Tibial artery (tissue), 4 donors: ENCODE results near the gene CBX2.

Experiments used
- DNase-seq, 2 donors: peaks; one replicate each; pipeline ENCODE4 v3.0.0-alpha.2; 2019
- H3K27ac ChIP-seq, 2 donors: fragments of 200-600 bp; sonication (generic) in 1 of 2; 1 replicate in 1 of 2; 2 replicates in 1 of 2; pipeline ENCODE4 v1.5.1; 2018 to 2019; ENCODE audit warnings: mild to moderate bottlenecking in 1 of 2
- H3K27me3 ChIP-seq, 2 donors: fragments of 200-600 bp; sonication (generic) in 1 of 2; one replicate each; pipeline versions ENCODE4 v1.5.1 to v1.6.0; 2016 to 2019
- H3K36me3 ChIP-seq, 3 donors: fragments of 200-600 bp; sonication (generic) in 2 of 3; one replicate each; pipeline ENCODE4 v1.5.1; 2016 to 2019; ENCODE audit warnings: mild to moderate bottlenecking in 2 of 3
- H3K4me1 ChIP-seq, 4 donors: fragments of 200-600 bp; sonication (generic) in 2 of 4; 1 replicate in 3 of 4; 2 replicates in 1 of 4; pipeline ENCODE4 v1.5.1; 2016 to 2019
- H3K4me3 ChIP-seq, 2 donors: fragments of 200-600 bp; sonication (generic) in 1 of 2; 1 replicate in 1 of 2; 2 replicates in 1 of 2; pipeline ENCODE4 v1.5.1; 2018 to 2019; ENCODE audit warnings: mild to moderate bottlenecking in 2 of 2
- H3K9me3 ChIP-seq, 3 donors: fragments of 200-600 bp; sonication (generic) in 1 of 3; one replicate each; pipeline ENCODE4 v1.5.1; 2016 to 2019
- CTCF ChIP-seq, 2 experiments: fragments of 200-600 bp in 1 of 2; fragments of 450-650 bp in 1 of 2; IDR thresholded peaks; one replicate each; pipeline ENCODE4 v1.5.1; 2017 to 2019; ENCODE audit warnings: antibody characterized with exemption in 2 of 2, mild to moderate bottlenecking in 1 of 2, moderate library complexity in 1 of 2
- intact Hi-C: fragments of 100-400 bp; cut with DNase I; formaldehyde crosslinking; loops from one replicate; pipeline ENCODE4 v1.15.0; 2023; ENCODE audit warnings: low total_unique reads

The CBX2 gene

GRCh38 chr17:79804856-79805696 lies 27.1 kb downstream of the CBX2 start:
- Histone ChIP-seq H3K27ac (no peak overlapping the region), H3K9me3 (no peaks in the 10 kb centered on the region), H3K4me1 (peaks cover 0 to 46% (median 18%) of the 10 kb centered on the region in 4 donors), H3K36me3 (no peaks in the 10 kb centered on the region), H3K27me3 (peaks cover 27 to 100% of the 10 kb centered on the region in 2 donors), H3K4me3 (no peak overlapping the region)
- DNase-seq: no peak
- intact Hi-C loops: no loop called here
- no peak for TF ChIP-seq CTCF (IDR thresholded peaks at IDR 0.05)

- peaks cover 25 to 100% of the 10 kb centered on the region in 2 donors for H3K27me3 ChIP-seq
- no peak for DNase-seq
- H3K4me3 ChIP-seq: no peak overlapping the region
- H3K36me3 ChIP-seq: no peaks in the 10 kb centered on the region
- TF ChIP-seq CTCF (IDR thresholded peaks at IDR 0.05): no peak
- H3K4me1 ChIP-seq: peaks cover 0 to 49% (median 20%) of the 10 kb centered on the region in 4 donors
- H3K27ac ChIP-seq: no peak overlapping the region
- H3K9me3 ChIP-seq: no peaks in the 10 kb centered on the region
- intact Hi-C loops: no loop called here
Observed at GRCh38 chr17:79806446-79806760, 28.5 kb downstream of the CBX2 start.

- TF ChIP-seq CTCF (IDR thresholded peaks at IDR 0.05): no peak
- H3K27me3 ChIP-seq: peaks cover 25 to 100% of the 10 kb centered on the region in 2 donors
Observed at GRCh38 chr17:79806863-79807720, 29.1 kb downstream of the CBX2 start.

GRCh38 chr17:79808763-79809529 lies 31.0 kb downstream of the CBX2 start:
- intact Hi-C loops: no loop called here
- Histone ChIP-seq H3K4me3 (no peak overlapping the region), H3K9me3 (no peaks in the 10 kb centered on the region), H3K4me1 (peaks cover 0 to 51% (median 38%) of the 10 kb centered on the region in 4 donors), H3K36me3 (no peaks in the 10 kb centered on the region), H3K27me3 (peaks cover 16 to 98% of the 10 kb centered on the region in 2 donors), H3K27ac (no peak overlapping the region)
- no peak for DNase-seq
- TF ChIP-seq CTCF (IDR thresholded peaks at IDR 0.05): no peak

More at GRCh38 chr17:79806863-79807720, 29.1 kb downstream of the CBX2 start:
- H3K9me3 ChIP-seq: no peaks in the 10 kb centered on the region
- no peak overlapping the region for H3K27ac ChIP-seq
- intact Hi-C loops: no loop called here
- no peaks in the 10 kb centered on the region for H3K36me3 ChIP-seq
- no peak overlapping the region for H3K4me3 ChIP-seq
- no peak for DNase-seq
- peaks cover 0 to 50% (median 26%) of the 10 kb centered on the region in 4 donors for H3K4me1 ChIP-seq

GRCh38 chr17:79809530-79810129 lies 31.7 kb downstream of the CBX2 start:
- TF ChIP-seq CTCF (IDR thresholded peaks at IDR 0.05): no peak
- H3K27me3 ChIP-seq: peaks cover 16 to 98% of the 10 kb centered on the region in 2 donors
- DNase-seq: no peak
- no peaks in the 10 kb centered on the region for H3K9me3 ChIP-seq
- peaks cover 0 to 53% (median 43%) of the 10 kb centered on the region in 4 donors for H3K4me1 ChIP-seq
- peak overlapping the region; percentile 11 to 21 for H3K4me3 ChIP-seq
- no peak overlapping the region for H3K27ac ChIP-seq
- intact Hi-C loops: no loop called here
- H3K36me3 ChIP-seq: no peaks in the 10 kb centered on the region
